NCI-H2107 (cell line): ENCODE measurements around the gene ALK.
"Not testable (repeated sequence)": the region's sequence is repeated elsewhere in the genome, so short reads cannot be mapped to it uniquely, and the experiment has no call there.

ENCODE experiments used
- DNase-seq: peaks from one replicate; lab custom pipeline; 2025; lab: John Stamatoyannopoulos, UW

Gene ALK

DNA sequence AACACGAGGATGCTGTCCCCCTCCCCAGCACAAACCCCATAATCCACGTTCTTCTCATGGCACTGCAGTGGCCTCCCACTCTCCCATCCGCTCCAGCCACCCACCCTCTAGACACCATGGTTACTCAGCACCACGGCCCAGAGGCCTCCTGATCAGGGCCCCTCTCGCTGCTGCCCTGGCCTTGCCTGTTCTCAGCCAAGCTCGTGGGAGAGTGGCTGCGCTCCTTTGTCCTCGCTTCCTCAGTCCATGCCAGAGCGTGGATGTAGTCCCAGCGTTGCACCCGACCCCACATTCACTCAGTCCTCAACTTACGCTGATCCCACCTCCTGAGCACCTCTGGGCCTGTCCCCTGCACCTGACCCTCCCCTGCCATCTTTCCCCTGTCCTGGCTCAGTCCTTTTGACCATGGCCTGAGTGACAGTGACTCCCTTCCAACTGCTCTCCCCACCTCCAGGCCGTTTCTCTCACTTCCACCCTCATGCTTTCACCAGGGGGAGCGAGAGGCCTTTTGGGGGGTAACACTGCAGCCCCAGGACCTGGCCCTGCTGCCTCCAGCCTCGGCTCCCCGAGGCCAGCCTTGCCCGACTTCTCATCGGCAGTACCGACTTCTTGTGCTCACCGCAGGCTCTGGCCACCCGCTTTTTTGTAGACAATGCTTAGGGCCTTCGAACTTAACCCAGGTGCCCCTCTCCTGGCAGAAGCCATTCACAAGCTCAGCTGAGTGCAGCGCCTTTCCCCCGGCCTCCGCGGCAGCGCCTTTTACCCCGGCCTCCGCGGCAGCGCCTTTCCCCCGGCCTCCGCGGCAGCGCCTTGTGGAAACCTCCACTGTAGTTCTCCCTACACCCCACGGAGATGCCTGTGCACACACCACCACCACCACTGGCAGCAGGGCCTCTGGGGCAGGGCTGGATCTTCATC, 674.7 kb downstream of the ALK start:
- no peak for DNase-seq

DNA sequence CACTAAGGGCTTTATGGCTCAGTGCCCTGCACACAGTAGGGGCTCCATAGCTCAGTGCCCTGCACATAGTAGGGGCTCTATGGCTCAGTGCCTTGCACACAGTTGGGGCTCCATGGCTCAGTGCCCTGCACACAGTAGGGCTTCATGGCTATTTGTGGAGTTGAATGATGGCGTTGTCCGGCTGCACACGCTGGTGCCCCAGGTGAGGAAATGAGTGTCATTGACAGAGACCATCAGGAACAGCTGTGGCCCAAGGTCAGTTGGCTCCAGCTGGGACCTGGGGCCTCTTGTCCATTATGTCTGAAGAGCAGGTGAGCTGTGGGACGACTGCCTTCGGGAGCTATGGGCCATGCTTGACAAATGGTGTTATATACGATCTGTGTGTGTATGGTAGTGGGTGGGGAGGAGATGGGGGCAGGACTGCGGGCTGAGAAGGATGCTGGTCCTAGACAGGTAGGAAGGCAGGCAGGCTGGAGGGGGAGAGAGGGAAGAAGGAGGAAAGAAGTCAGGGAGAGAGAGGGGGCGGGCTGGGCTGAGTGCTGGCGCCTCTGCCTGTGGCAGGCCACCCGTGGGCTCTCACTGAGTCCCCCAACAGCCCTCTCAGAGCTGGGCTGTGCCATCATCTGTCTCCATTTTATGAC, 675.5 kb downstream of the ALK start:
- no peak for DNase-seq

DNA sequence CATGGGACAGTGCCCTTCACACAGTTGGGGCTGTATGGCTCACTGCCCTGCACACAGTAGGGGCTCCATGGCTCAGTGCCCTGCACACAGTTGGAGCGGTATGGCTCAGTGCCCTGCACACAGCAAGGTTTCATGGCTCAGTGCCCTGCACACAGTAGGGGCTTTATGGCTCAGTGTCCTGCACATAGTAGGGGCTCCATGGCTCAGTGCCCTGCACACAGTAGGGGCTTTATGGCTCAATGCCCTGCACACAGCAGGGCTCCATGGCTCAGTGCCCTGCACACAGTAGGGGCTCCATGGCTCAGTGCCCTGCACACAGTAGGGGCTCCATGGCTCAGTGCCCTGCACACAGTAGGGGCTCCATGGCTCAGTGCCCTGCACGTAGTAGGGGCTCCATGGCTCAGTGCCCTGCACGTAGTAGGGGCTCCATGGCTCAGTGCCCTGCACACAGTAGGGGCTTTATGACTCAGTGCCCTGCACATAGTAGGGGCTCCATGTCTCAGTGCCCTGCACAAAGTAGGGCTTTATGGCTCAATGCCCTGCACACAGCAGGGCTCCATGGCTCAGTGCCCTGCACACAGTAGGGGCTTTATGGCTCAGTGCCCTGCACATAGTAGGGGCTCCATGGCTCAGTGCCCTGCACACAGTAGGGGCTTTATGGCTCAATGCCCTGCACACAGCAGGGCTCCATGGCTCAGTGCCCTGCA, 676.2 kb downstream of the ALK start:
- DNase-seq = not testable (repeated sequence)

DNA sequence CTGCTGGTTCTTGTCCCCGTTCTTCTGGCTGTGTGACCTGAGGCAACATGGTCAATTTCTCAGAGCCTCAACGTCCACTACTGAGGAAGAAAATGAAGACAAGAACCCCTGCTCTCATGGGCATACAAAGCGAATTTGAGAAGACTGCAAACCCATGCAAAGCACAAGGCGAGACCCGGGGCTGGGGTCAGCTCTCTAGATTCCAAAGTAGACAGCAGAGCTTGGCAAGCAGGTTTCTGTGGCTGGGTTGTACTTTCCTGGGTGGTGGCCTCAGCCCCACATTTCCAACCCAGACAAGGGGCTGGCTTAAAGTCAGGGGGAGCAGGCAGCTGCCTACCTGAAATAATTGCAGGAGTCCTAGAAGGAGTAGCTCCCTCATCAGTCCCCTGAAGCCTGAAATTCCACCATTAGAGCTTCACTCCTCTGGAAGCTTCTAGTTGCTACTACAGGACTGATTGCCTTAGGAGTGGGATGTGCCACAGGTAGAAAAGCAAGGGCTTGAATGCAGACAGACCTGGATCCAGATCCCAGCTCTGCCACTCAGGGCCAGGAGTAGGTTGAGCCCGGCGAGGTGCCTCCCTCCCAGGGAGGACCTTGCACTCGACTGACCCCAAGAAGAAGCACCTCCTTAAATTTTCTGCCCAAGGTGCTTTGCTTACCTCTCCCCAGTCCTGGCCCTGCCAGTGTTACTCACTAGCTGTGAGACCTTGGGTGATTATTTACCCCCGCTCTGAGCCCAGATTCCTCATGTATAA, 678.6 kb downstream of the ALK start:
- DNase-seq = no peak

DNA sequence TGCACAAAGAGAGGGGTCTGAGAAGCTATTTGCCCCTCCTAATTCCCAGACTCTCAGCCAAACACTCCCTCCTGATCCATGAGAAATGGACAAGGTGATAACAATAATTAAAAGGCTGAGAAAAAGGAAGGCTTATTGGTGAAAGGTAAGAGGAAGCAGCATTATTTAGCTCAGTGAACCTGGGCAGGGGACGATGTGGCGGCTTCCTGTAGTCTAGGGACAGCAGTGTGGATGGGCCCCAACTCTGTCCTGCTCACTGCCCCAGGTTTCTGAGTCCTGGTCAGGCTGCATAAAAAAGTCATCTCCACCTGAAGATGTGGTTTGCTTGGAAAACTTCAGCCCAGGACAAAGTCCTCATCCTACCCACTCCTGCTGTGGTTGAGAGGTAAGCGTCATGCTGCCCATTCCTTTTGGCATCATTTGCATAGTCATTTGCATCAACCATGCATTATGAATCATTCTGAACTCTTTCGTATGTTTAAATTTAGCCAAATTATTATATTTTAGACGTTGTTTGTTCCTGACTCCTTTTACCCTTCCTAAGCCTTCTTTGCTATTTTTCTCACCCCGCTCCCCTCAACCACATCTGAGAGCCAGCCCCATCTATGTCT, 679.3 kb downstream of the ALK start:
- no peak for DNase-seq

DNA sequence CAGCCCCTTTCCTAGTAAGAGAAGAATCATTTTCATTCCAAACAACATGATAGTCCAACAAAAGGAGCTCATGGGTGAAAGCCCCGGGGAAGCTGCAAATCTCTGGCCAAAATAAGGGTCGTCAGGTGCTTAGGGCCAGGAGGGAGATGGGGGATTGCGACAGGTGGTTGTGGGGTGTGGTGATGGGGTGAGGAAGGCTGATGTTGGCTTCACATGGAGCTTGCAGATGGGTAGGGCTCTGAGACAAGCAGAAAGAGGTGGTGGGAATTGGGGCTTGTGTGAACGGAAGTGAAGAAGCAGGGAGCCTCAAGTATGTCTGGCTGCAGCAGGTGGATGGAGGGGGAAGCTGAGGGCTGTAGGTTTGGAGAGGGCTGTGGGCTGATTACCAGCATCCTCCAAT, 680.0 kb downstream of the ALK start:
- no peak for DNase-seq

DNA sequence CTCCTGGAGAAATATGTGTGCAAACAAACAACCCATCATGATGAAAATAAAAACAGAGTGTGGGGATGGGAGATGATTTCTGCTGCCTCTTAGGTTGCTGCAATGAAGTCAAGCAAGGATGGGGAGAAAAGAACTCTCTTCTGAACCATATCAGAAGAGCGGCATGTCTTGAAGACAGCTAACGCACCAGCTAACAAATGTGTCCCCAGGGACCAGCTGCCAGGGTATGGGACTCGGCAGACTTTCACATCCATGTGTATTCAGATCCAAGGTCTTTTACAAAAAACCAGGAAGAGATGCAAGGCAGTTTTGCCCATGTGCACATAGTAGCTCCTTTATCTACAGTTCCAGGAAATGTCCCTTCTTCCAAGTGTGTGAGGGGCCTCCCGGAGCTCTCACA, 680.8 kb downstream of the ALK start:
- DNase-seq = no peak

DNA sequence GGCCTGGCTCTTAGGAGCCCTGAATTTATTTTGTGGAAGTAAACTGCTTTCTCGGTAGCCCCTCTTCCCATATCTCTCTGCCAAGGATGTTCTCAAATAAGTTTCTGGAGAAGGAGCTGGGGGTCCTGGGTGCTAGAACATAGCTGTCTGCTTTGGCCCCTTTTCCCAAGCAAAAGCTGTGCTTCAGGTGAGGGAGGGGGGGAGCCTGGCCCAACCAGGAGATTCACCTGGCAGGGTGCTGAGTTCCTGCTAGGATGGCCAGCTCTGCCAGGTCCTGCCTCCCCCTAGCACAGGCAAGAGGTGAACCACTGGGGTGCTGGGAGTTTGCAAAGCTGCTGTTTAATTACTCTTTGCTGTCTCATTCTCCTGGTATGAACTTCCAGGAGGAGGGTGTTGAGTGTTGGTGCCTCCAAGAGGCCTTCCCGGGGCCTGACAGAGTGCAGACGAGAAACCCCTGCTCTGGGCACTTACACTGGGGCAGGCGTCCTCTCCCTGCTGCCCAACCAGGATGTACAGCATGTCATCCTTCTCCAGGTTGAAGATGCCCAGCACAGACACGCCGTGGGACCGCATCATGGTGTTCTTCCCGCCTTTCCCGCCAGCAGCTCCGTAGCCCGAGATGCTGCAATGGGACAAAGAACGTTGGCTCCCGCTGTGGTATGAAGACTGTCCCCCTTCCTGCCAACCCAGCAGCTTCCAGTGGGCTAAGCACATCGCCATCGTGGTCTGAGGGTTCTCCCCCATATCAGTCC, 682.0 kb downstream of the ALK start:
- no peak for DNase-seq

DNA sequence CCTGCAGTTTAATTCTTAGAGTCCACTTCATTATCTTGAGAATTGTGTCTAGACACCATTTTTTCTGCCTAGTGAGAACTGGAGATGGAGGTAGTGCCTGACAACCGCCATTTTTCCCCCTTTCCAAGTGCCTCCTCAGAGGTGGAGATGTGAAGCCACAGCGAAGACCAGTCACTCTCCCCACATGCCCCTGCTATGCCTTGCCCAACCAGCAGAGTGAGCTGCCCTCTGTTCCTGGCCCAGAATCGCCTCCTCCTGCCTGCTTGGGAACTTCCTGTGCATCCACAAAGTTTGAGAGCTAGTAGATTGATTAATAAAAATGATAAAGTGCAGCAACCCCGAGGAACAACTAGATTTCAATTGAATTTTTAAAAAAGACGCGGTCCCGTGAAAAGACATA, 682.9 kb downstream of the ALK start:
- no peak for DNase-seq

DNA sequence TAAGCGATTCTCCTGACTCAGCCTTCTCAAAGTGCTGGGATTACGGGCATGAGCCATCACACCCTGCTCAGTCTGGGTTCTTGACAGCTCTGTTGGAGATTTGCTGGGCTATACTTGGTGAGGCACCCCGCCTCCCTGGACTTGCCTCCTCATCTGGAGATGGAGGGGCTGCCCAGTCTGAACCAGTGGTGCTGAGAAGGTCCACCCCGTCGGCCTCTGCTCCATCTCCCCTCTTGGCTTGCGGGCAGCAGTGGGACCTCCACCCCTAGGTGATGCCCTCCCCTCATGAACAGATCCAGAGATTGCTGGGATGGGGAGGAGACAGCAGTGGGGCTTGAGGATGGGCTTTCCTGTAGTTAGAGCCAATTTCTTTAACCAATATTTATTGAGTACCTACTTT, 685.3 kb downstream of the ALK start:
- no peak for DNase-seq

DNA sequence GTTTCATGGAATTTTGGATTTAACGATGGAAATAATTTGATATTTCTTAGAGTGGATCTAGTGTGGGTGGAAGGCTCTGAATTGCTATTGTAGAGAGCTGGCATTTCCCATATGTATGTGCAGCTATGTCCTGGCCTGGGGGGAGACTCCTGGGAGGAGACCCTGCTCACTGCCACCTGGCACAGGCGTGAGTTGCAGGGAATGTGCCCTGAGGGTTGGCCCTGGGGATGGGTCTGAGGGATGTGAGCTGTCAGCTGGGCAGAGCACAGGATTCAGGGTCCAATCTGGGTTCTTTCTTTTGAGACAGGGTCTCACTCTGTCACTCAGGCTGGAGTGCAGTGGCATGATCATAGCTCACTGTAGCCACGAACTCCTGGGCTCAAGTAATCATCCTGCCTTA, 686.0 kb downstream of the ALK start:
- DNase-seq = no peak

DNA sequence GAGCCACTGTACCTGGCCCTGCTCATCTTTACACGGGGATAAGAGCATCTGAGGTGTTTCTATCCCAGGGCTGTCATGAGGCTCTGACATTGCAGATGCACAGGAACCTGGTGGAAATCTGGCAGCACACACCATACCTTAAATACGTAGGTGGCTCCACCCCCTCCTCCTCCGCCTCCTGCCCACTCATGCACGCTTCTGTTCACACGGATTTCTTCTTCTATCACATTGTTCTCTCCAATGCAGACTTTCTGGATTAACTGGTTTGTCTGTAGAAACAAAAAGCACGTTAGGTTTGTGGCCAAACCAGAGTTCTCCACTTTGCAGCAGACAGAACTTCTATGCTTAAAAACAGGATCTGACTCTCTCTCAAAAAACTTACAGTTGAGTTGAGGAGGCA, 688.0 kb downstream of the ALK start:
- no peak for DNase-seq

DNA sequence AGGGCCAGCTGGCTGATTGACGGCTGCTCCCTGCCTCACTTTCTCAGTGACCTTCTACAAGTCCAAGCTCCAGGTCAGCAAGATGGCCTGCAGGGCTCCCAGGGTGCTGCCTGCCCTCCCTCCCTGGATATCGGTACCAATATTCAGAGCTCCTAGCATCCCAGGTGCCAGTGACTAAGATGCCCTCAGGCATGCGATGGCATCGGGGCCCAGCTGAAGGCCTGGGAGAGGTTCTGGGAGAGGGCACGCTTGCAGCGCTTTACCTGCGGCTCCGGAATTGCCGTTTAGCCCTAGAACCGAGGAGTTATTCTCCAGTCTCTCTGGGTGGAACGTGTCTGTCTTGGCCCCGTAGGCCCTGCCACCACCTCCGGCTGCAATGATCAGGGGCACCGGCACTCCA, 689.3 kb downstream of the ALK start:
- no peak for DNase-seq

DNA sequence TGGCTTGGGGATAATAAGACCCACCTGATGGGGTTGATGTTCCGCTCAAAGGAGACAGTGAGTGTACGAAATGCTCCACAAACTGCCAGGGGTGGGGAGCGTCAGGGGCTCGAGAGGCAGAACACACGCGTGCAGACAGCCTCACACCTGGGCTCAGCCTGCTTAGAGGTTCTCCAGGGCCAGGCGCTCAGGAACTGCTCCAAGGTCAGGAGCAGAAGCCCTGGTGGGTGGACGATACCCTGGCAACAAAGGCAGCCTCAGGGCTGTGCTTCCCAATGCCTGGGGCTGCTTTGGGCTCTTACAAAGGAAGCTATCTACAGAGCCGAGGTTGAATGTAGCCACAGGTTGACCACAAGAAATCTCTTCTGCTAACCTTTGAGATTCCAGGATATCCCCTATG, 691.7 kb downstream of the ALK start:
- DNase-seq = no peak

DNA sequence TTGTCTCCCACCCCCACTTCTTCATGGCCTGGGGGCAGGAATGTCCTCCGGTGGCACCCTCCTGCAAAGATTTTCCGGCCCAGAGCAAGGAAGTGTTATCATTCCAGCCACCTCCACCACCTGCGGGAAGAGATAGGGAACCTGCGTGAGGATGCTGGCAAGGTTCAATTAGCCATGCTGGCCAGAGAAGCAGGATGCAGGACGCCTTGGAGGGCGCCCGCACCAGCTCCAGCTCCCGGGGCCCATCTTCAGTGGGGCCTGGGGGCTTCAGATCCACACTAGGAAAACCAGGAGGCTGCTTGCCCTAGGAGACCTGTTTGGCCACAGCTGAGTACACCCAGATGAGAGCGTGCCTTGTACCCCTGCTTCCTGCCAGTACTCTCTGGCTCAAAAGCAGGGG, 692.4 kb downstream of the ALK start:
- no peak for DNase-seq

DNA sequence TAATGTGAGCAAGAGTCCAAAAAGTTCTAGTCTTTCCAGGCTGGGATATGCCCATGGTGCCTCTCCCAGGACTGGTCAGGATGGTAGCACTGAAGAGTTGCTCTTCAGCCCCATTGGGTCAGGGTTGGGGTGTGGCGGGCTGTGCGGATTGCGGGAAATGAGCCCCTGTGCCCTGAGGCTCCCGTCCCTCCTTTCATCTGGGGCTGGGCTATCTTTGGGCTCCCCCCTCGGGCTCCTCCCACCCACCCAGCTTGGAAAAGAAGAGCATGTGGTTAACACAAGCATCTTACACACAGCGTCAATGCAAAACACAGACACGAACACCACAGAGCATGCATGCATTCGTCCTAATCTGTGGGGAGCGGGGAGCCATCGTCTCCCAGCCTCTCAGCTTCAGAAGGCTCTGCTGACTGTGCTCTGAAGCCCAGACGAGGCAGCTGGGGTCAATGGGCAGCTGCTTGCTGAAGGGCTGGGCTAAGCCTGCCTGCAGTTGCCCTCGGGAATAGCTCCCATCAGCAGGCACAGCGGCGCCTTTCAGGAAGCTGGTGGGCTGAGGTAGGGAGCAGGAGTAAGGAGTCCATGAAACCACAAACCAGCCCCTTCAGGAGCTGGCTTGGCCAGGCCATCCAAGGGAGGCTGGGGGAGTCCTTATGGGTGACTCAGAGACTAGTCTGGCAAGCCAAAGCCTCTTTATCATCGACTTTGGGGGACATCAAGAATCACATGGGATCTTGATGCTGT, 693.3 kb downstream of the ALK start:
- DNase-seq = no peak

DNA sequence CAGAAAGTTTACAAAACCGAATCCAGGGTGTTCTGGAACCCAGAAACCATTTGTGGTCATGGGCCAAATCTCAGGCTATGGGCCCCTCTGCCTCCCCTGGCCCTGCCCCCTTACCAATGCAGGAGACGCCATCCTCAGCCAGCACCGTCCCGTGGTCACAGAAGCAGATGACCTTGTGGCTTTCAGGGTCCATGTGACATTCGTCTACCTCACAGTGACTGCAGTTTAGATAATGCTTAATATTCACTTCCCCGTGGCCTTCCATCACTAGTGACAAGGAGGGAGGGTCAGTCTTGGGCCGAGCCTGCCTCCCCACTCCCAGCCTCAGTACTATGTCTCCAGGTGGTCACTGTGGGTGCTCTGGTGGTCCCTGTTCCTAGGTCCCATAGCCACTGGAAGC, 694.6 kb downstream of the ALK start:
- DNase-seq = no peak

DNA sequence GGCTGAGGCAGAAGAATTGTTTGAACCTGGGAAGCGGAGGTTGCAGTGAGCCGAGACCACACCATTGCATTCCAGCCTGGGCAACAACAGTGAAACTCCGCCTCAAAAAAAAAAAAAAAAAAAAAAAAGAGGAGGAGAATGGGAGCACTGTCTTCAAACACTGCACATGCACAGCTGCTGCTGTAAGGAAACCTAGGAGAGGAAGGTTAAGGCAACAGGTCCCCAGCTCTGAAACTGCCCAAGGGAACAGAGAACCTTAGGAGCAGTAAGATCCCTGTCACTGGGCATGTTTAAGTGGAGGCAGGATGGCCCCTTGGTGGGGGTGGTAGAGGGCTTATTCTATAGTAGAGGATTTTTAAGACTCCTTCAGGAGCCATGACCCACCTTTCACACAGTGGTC, 695.0 kb downstream of the ALK start:
- DNase-seq = no peak

DNA sequence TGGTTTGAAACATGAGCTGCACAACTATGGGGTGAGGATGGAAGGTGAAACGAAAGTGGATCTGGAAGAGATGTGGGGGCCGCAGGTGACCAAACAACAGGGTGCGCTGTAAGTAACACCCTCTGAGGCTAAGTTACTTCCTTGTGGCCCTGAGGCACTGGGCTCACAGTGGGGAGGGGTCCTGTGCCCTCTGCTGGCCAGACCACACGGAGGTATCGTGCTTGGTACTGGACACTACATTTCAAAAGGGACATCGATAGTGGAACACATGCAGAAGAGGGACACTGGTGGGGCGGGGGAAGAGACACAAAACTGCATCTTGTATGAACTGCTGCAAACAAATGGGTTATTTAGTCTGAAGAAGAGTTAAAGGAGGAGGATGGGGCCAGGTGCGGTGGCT, 695.6 kb downstream of the ALK start:
- no peak for DNase-seq
